ENCODE data around the gene HOPX. TPM values are rescaled to one million over a fixed set of nuclear protein-coding genes. Genes with fewer than 3 reads are reported as not detected.

The HOPX gene
- total and polyA plus RNA-seq, 2 of the 8 experiments (the other 6 are each of a cell fraction or from before 2014, with no cell fraction given) = not detected

GRCh38 chr4:56671860-56672259 is 9.2 kb downstream of the HOPX start:
- H2BK12ac ChIP-seq (ENCODE audit: low read depth, low read length) = no peak overlapping the region
- H3K36me3 ChIP-seq (ENCODE audit: control insufficient read depth in 2 of 4, insufficient read depth in 4 of 4, low read length in 3 of 4) = no peaks in the 10 kb centered on the region
- H3K27ac ChIP-seq (ENCODE audit: low read depth, low read length) = no peak overlapping the region
- H3K4ac ChIP-seq (replicated peaks; ENCODE audit: insufficient read length, low read depth, low read length) = no peak overlapping the region
- 89% methylated on average over 2 of the region's 2 CpGs; no CpG with 5 or more reads in 1 of the 2 experiments for WGBS, 2 experiments (ENCODE audit: extremely low coverage in 1 of 2, insufficient coverage in 1 of 2, insufficient read length in 1 of 2, insufficient replicate concordance in 2 of 2, low coverage in 1 of 2, low lambda C conversion rate in 2 of 2, missing lambda C conversion rate in 1 of 2)
- no peak for TF ChIP-seq SP2 (IDR thresholded peaks at IDR 0.05; ENCODE audit: low read length)
- TF ChIP-seq RXRA (IDR thresholded peaks at IDR 0.05; ENCODE audit: insufficient read depth, low read depth, low read length) = no peak
- TF ChIP-seq SP1 (IDR thresholded peaks at IDR 0.05; ENCODE audit: low read depth, low read length) = no peak
- no peak for TF ChIP-seq CHD2 (IDR thresholded peaks at IDR 0.05; ENCODE audit: low read length)
- TF ChIP-seq, protein P1, sequence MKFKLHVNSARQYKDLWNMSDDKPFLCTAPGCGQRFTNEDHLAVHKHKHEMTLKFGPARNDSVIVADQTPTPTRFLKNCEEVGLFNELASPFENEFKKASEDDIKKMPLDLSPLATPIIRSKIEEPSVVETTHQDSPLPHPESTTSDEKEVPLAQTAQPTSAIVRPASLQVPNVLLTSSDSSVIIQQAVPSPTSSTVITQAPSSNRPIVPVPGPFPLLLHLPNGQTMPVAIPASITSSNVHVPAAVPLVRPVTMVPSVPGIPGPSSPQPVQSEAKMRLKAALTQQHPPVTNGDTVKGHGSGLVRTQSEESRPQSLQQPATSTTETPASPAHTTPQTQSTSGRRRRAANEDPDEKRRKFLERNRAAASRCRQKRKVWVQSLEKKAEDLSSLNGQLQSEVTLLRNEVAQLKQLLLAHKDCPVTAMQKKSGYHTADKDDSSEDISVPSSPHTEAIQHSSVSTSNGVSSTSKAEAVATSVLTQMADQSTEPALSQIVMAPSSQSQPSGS (IDR thresholded peaks at IDR 0.05; ENCODE audit: low read length) = no peak
- TF ChIP-seq POLR2AphosphoS5 (IDR thresholded peaks at IDR 0.05; ENCODE audit: low read depth, low read length) = no peak
- TF ChIP-seq GABPA (IDR thresholded peaks at IDR 0.05; ENCODE audit: borderline replicate concordance, insufficient read depth, low read length) = no peak
- TF ChIP-seq EP300 (IDR thresholded peaks at IDR 0.05; ENCODE audit: borderline replicate concordance in 1 of 2, low read depth in 2 of 2, low read length in 2 of 2) = no peak
- TF ChIP-seq CEBPB (IDR thresholded peaks at IDR 0.05; ENCODE audit: low read depth, low read length) = no peak
- no peak for TF ChIP-seq HDAC6 (IDR thresholded peaks at IDR 0.05; ENCODE audit: low read depth, low read length)
- TF ChIP-seq TBP (IDR thresholded peaks at IDR 0.05; ENCODE audit: low read depth, low read length) = no peak
- no peak for TF ChIP-seq ZNF274 (IDR thresholded peaks at IDR 0.05; ENCODE audit: borderline replicate concordance, extremely low read depth, low read length)
- H3K79me2 ChIP-seq (ENCODE audit: control insufficient read depth in 1 of 2, insufficient read depth in 2 of 2, low read length in 2 of 2) = no peaks in the 10 kb centered on the region
- H3K27me3 ChIP-seq (replicated peaks in 1 of 4; ENCODE audit: control insufficient read depth in 3 of 4, extremely low read depth in 1 of 4, insufficient read depth in 3 of 4, low read length in 3 of 4) = no peaks in the 10 kb centered on the region
- H3K23ac ChIP-seq (ENCODE audit: insufficient read length) = no peak overlapping the region
- H2BK20ac ChIP-seq (ENCODE audit: low read length) = no peak overlapping the region
- no peak overlapping the region for H2AK5ac ChIP-seq (ENCODE audit: low read depth, low read length)
- H3K4me1 ChIP-seq (replicated peaks in 1 of 4; ENCODE audit: control insufficient read depth in 3 of 4, insufficient read depth in 4 of 4, low read length in 3 of 4) = no peaks in the 10 kb centered on the region
- no peak overlapping the region for H2BK5ac ChIP-seq (ENCODE audit: low read depth, low read length)
- H2AFZ ChIP-seq (ENCODE audit: low read length) = no peak overlapping the region
- DNase-seq (ENCODE audit: low read depth in 1 of 2, low spot score in 2 of 2) (no peak), FAIRE-seq (no peak)
- no peak overlapping the region for H2BK120ac ChIP-seq (replicated peaks; ENCODE audit: low read depth, low read length)
- no peaks in the 10 kb centered on the region for H3K9me3 ChIP-seq (ENCODE audit: insufficient read depth in 2 of 2, low read depth in 1 of 2, low read length in 1 of 2)
- H3K4me2 ChIP-seq (ENCODE audit: insufficient read depth in 1 of 2, low read depth in 2 of 2, low read length in 2 of 2) = no peak overlapping the region
- ChIA-PET POLR2A (ENCODE audit: partially characterized antibody) (no interaction called here), CTCF (ENCODE audit: partially characterized antibody) (interaction anchor here (1.5 to 4.2 kb wide), 6 partner anchors 9 to 164 kb away, joined by 4 to 40 read pairs (median 7); partner anchors contain the start of gene HOPX)
- no peak overlapping the region for H4K5ac ChIP-seq (ENCODE audit: insufficient read length, low read depth, low read length)
- no peak overlapping the region for H3K4me3 ChIP-seq (ENCODE audit: extremely low read depth in 1 of 4, insufficient read depth in 2 of 4, low read depth in 3 of 4, low read length in 4 of 4)
- no peak overlapping the region for H3K56ac ChIP-seq (replicated peaks; ENCODE audit: insufficient read length, low read depth, low read length)
- H2BK15ac ChIP-seq (ENCODE audit: low read length) = no peak overlapping the region
- no peaks in the 10 kb centered on the region for H3K79me1 ChIP-seq (ENCODE audit: low read depth, low read length)
- H3K9ac ChIP-seq (replicated peaks in 1 of 4; ENCODE audit: extremely low read depth in 1 of 4, low read depth in 3 of 4, low read length in 3 of 4) = no peak overlapping the region
- H4K8ac ChIP-seq (ENCODE audit: extremely low read depth, insufficient read depth, low read length) = no peak overlapping the region
- H3K18ac ChIP-seq (ENCODE audit: extremely low read depth, low read length) = no peak overlapping the region
- no peaks in the 10 kb centered on the region for H4K20me1 ChIP-seq (replicated peaks in 1 of 2; ENCODE audit: control insufficient read depth in 1 of 2, insufficient read depth in 2 of 2, low read length in 2 of 2)
- no peaks in the 10 kb centered on the region for H3K23me2 ChIP-seq (ENCODE audit: low read depth, low read length)
- H4K91ac ChIP-seq (replicated peaks; ENCODE audit: insufficient read length, low read length) = no peak overlapping the region
- H3K14ac ChIP-seq (ENCODE audit: insufficient read length) = no peak overlapping the region

All from H1 (cell line).